Left lung (tissue), 10 donors: ENCODE results near the gene MLXIPL. TPM values are rescaled to one million over a fixed set of nuclear protein-coding genes. Genes with fewer than 3 reads are reported as not detected.
"Not testable (repeated sequence)": the region's sequence is repeated elsewhere in the genome, so short reads cannot be mapped to it uniquely, and the experiment has no call there.

Experiments used
- ATAC-seq: fragments of 200-7000 bp; cut with Tn5 transposase; one replicate; pipeline ENCODE4 v1.9.1; 2020; ENCODE audit warnings: moderate library complexity
- DNase-seq, 4 donors: peaks; one replicate each; pipeline ENCODE4 v3.0.0-alpha.2; 2013 to 2020
- H3K27ac ChIP-seq, 2 donors: fragments of 200-600 bp; sonication (generic) in 1 of 2; one replicate each; pipeline versions ENCODE4 v1.5.0 to v1.8.0; 2020 to 2021
- H3K27me3 ChIP-seq, 2 donors: fragments of 200-600 bp; sonication (generic) in 1 of 2; one replicate each; pipeline versions ENCODE4 v1.5.0 to v1.8.0; 2020 to 2021
- H3K36me3 ChIP-seq, 2 donors: fragments of 200-600 bp; sonication (generic) in 1 of 2; one replicate each; pipeline versions ENCODE4 v1.5.0 to v1.8.0; 2020 to 2021
- H3K4me1 ChIP-seq, 2 donors: fragments of 200-600 bp; one replicate each; pipeline ENCODE4 v1.8.0; 2021
- H3K4me3 ChIP-seq, 2 donors: fragments of 200-600 bp; sonication (generic) in 1 of 2; one replicate each; pipeline versions ENCODE4 v1.5.0 to v1.8.0; 2020 to 2021; ENCODE audit warnings: mild to moderate bottlenecking in 1 of 2
- H3K9me3 ChIP-seq, 2 donors: fragments of 200-600 bp; sonication (generic) in 1 of 2; one replicate each; pipeline versions ENCODE4 v1.5.0 to v1.8.0; 2020 to 2021
- intact Hi-C, 2 donors: fragments of 100-400 bp; cut with DNase I; formaldehyde crosslinking; loops; one replicate each; pipeline versions ENCODE4 v1.11.2 to v1.14.2; 2022
- polyA plus RNA-seq, 6 donors: library from polyadenylated mRNA; unstranded; fragments of 120-200 nt; gene quantifications; one replicate each; pipeline ENCODE4 v1.2.1, GENCODE V29; 2013; ENCODE audit not compliant: insufficient read length in 6 of 6
- total RNA-seq, 2 donors: library from RNA; stranded (reverse); fragmentation: NEBNext Ultra II Directional; extraction: Animal tissue kit (Norgen Biotek cat#: 25700); gene quantifications; one replicate each; pipeline ENCODE4 v1.2.1, GENCODE V29; 2021
- TF ChIP-seq, protein P1 (sequence below), 2 donors: fragments of 200-600 bp; sonication (generic) in 1 of 2; IDR thresholded peaks; one replicate each; pipeline versions ENCODE4 v1.5.0 to v1.8.0; 2021; ENCODE audit warnings: antibody characterized with exemption in 2 of 2
- donor health status: DM: no; HTN: yes; CAD: no.
- donor health status: DM: no; HTN: no; CAD: no.

MLXIPL gene
- total and polyA plus RNA-seq, 8 donors, result 0.67 to 6.2 (median 2.5) TPM

GRCh38 chr7:73582664-73583202 lies 41.6 kb downstream of the MLXIPL start:
- peak overlapping the region in 1 of 2 donors; percentile 92 for H3K27ac ChIP-seq
- TF ChIP-seq, protein P1, sequence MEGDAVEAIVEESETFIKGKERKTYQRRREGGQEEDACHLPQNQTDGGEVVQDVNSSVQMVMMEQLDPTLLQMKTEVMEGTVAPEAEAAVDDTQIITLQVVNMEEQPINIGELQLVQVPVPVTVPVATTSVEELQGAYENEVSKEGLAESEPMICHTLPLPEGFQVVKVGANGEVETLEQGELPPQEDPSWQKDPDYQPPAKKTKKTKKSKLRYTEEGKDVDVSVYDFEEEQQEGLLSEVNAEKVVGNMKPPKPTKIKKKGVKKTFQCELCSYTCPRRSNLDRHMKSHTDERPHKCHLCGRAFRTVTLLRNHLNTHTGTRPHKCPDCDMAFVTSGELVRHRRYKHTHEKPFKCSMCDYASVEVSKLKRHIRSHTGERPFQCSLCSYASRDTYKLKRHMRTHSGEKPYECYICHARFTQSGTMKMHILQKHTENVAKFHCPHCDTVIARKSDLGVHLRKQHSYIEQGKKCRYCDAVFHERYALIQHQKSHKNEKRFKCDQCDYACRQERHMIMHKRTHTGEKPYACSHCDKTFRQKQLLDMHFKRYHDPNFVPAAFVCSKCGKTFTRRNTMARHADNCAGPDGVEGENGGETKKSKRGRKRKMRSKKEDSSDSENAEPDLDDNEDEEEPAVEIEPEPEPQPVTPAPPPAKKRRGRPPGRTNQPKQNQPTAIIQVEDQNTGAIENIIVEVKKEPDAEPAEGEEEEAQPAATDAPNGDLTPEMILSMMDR (IDR thresholded peaks at IDR 0.05), result no peak
- H3K4me1 ChIP-seq, result peaks cover 0 to 67% of the 10 kb centered on the region in 2 donors
- no peak for DNase-seq
- no peaks in the 10 kb centered on the region for H3K36me3 ChIP-seq
- intact Hi-C loops, result no loop called here
- ATAC-seq, result no peak
- H3K27me3 ChIP-seq, result no peaks in the 10 kb centered on the region
- H3K4me3 ChIP-seq, result no peak overlapping the region
- no peaks in the 10 kb centered on the region for H3K9me3 ChIP-seq

DNA sequence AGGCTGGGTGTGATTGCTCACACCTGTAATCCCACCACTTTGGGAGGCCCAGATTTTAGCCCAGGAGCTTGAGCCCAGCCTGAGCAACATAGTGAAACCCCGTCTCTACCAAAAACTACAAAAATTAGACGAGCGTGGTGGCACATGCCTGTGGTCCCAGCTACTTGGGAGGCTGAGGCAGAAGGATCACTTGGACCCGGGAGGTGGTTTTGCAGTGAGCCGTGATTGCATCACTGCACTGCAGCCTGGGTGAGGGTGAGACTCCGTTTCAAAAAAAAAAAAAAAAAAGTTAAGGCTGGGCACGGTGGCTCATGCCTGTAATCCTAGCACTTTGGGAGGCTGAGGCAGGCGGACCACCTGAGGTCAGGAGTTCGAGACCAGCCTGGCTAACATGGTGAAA lies 43.3 kb downstream of the MLXIPL start:
- ATAC-seq, H3K36me3 ChIP-seq, intact Hi-C loops, DNase-seq, H3K4me3 ChIP-seq, H3K27me3 ChIP-seq, H3K9me3 ChIP-seq: not testable (repeated sequence)
- Histone ChIP-seq H3K27ac (peak overlapping the region in 1 of 2 donors; percentile 92), H3K4me1 (peaks cover 7 to 71% of the 10 kb centered on the region in 2 donors)

- ATAC-seq, result peak; percentile 96
- intact Hi-C loops, result no loop called here
- Histone ChIP-seq H3K4me1 (peaks cover 7 to 65% of the 10 kb centered on the region in 2 donors), H3K27ac (peak within 1 kb of the TSS; percentile 87 to 91), H3K27me3 (no peaks in the 10 kb centered on the region), H3K36me3 (peaks cover 0 to 23% of the 10 kb centered on the region in 2 donors), H3K4me3 (peak within 1 kb of the TSS; percentile 77 to 95), H3K9me3 (no peaks in the 10 kb centered on the region)
- peak; percentile 94 to 100 (median 99) for DNase-seq
- TF ChIP-seq, protein P1 (IDR thresholded peaks at IDR 0.05), result peak; percentile 0 to 18
Measured at GRCh38 chr7:73578342-73579128, 45.8 kb downstream of the MLXIPL start, which contains the start of gene TBL2. TSS of gene TBL2 (minus strand) at chr7:73578579. CDS start at chr7:73578549, 30 bp downstream.

GRCh38 chr7:73577627-73578341 lies 46.5 kb downstream of the MLXIPL start:
- Histone ChIP-seq H3K36me3 (peaks cover 0 to 30% of the 10 kb centered on the region in 2 donors), H3K4me3 (peak overlapping the region; percentile 77 to 95), H3K27me3 (no peaks in the 10 kb centered on the region), H3K27ac (peak overlapping the region; percentile 87 to 91), H3K9me3 (no peaks in the 10 kb centered on the region), H3K4me1 (peaks cover 7 to 58% of the 10 kb centered on the region in 2 donors)
- ATAC-seq (peak; percentile 8), DNase-seq (peak in 2 of 4 donors; percentile 54 to 85)
- intact Hi-C loops, result no loop called here
- TF ChIP-seq, protein P1 (IDR thresholded peaks at IDR 0.05), result no peak

DNA sequence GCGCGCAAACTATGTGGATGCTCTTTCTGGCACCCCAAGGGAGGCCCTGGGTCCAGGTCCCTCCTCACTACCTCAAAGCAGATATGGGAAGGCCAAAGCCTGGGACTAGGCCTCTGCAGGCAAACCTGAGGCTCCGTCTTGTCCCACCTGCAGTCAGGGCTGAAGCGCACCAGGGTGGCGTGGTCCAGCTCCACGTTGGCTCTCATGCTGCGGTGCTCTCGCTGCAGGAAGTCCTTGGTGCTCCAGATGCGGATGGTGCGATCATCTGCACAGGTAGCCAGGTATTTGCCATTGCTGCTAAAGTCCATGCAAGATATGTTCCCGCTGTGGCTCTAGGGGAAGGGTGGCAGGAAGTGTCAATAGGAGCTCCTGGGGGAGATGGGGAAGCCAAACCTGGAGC lies 50.5 kb downstream of the MLXIPL start:
- no peak overlapping the region for H3K4me3 ChIP-seq
- H3K4me1 ChIP-seq, result peaks cover 7 to 22% of the 10 kb centered on the region in 2 donors
- no peaks in the 10 kb centered on the region for H3K27me3 ChIP-seq
- intact Hi-C loops, result no loop called here
- DNase-seq, result no peak
- TF ChIP-seq, protein P1 (IDR thresholded peaks at IDR 0.05), result no peak
- H3K9me3 ChIP-seq, result no peaks in the 10 kb centered on the region
- H3K36me3 ChIP-seq, result peaks cover 0 to 70% of the 10 kb centered on the region in 2 donors
- ATAC-seq, result no peak
- no peak overlapping the region for H3K27ac ChIP-seq
